ENCODE results near the gene YPEL5. TPM values are rescaled to one million over a fixed set of nuclear protein-coding genes. Genes with fewer than 3 reads are reported as not detected.

The YPEL5 gene
- polyA plus RNA-seq, 1 experiment: 112 TPM

DNA sequence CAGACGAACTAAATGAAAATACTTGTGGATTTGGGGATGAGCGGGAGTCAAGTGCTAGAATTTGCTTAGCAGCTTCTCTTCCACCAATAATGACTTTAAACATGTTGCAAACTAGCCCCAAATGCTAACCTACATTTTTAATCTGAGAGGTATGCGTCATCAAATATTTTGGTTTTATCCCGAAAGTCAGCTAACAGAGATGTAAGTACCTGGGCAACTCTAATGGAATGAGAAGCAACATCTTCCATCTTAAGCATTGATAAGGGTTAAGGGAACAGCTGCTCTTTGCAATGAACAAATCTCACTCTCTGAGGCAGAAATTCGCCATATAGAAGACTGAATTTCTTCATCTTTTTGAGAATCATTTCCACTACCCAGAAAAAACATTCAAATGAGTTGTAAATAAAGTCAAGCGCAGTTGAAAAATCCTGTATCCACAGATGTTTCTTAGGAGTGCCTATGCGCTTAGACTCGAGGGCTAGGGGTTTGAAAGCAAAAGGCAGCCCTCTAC is 926 bp upstream of the YPEL5 start:
- POLR2A ChIA-PET: interaction anchor here (0.6 to 1.8 kb wide), 6 partner anchors 19 to 301 kb away, joined by 3 to 11 read pairs (median 4); partner anchors contain the start of genes LBH and LCLAT1
- no peak for DNase-seq (ENCODE audit: low read depth, low spot score)
- TF ChIP-seq, protein P1, sequence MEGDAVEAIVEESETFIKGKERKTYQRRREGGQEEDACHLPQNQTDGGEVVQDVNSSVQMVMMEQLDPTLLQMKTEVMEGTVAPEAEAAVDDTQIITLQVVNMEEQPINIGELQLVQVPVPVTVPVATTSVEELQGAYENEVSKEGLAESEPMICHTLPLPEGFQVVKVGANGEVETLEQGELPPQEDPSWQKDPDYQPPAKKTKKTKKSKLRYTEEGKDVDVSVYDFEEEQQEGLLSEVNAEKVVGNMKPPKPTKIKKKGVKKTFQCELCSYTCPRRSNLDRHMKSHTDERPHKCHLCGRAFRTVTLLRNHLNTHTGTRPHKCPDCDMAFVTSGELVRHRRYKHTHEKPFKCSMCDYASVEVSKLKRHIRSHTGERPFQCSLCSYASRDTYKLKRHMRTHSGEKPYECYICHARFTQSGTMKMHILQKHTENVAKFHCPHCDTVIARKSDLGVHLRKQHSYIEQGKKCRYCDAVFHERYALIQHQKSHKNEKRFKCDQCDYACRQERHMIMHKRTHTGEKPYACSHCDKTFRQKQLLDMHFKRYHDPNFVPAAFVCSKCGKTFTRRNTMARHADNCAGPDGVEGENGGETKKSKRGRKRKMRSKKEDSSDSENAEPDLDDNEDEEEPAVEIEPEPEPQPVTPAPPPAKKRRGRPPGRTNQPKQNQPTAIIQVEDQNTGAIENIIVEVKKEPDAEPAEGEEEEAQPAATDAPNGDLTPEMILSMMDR (IDR thresholded peaks at IDR 0.05; ENCODE audit: low read depth, low read length): no peak
- Histone ChIP-seq H3K4me3 (ENCODE audit: low read depth, low read length) (peak overlapping the region; percentile 66), H3K27me3 (ENCODE audit: control insufficient read depth, insufficient read depth, low read length) (peaks cover 10% of the 10 kb centered on the region), H3K9me3 (ENCODE audit: control insufficient read depth, insufficient read depth, low read length) (no peaks in the 10 kb centered on the region; the same call in 1 of the 2 replicates), H3K27ac (ENCODE audit: low read depth, low read length) (peak overlapping the region; percentile 62)
- CTCF ChIA-PET: interaction anchor here (0.5 to 8.1 kb wide), 5 partner anchors 19 to 1583 kb away, joined by 3 to 82 read pairs (median 10); no protein-coding TSS in a partner anchor

DNA sequence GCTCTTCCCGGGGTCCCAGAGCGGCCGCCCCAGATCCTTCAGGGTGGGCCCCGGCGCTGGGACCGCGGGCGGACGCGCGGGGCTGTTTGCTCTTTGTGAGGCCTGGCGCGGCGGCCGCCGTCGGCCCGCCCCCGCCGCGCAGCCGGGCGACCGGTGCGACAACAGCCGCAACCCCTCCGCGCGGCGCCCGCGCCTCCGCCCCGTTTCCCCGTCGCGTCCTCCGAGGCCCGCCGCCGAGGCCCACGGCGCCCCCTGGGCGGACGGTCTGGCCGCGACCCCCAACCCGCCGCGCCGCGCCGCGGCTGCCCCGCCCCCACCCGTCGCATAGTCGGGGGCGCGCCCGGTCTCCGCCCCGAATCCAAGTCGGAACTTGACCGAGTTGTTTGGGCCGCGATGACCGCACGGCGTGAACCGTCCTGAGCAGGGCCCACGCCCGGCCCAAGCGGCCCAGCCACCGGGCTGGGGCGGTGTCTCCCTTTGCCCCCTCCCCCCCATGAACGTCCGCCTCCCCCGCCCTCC is 448 bp downstream of the YPEL5 start:
- H3K27ac ChIP-seq (ENCODE audit: low read depth, low read length): peak overlapping the region; percentile 80
- ChIA-PET POLR2A (interaction anchor here (1.0 to 1.8 kb wide), 5 partner anchors 18 to 564 kb away, joined by 3 to 11 read pairs (median 3); partner anchors contain the start of gene LCLAT1), CTCF (interaction anchor here (1.1 to 8.1 kb wide), 10 partner anchors 10 to 565 kb away, joined by 3 to 82 read pairs (median 9); no protein-coding TSS in a partner anchor)
- H3K9me3 ChIP-seq (ENCODE audit: control insufficient read depth, insufficient read depth, low read length): no peaks in the 10 kb centered on the region; the same call in 1 of the 2 replicates
- H3K27me3 ChIP-seq (ENCODE audit: control insufficient read depth, insufficient read depth, low read length): peaks cover 3% of the 10 kb centered on the region
- no peak for DNase-seq (ENCODE audit: low read depth, low spot score)
- H3K4me3 ChIP-seq (ENCODE audit: low read depth, low read length): peak overlapping the region; percentile 74
- TF ChIP-seq, protein P1 (IDR thresholded peaks at IDR 0.05; ENCODE audit: low read depth, low read length): no peak

GRCh38 chr2:30147715-30148610 is 1.2 kb downstream of the YPEL5 start:
- H3K27me3 ChIP-seq (ENCODE audit: control insufficient read depth, insufficient read depth, low read length): peaks cover 3% of the 10 kb centered on the region
- ChIA-PET POLR2A (interaction anchor here (1.0 to 1.8 kb wide), 2 partner anchors 34 to 564 kb away, joined by 3 to 9 read pairs; no protein-coding TSS in a partner anchor), CTCF (interaction anchor here (1.1 to 8.1 kb wide), 11 partner anchors 9 to 564 kb away, joined by 3 to 82 read pairs (median 8); no protein-coding TSS in a partner anchor)
- H3K4me3 ChIP-seq (ENCODE audit: low read depth, low read length): peak overlapping the region; percentile 74
- TF ChIP-seq, protein P1 (IDR thresholded peaks at IDR 0.05; ENCODE audit: low read depth, low read length): peak; percentile 25
- H3K9me3 ChIP-seq (ENCODE audit: control insufficient read depth, insufficient read depth, low read length): no peaks in the 10 kb centered on the region; the same call in 1 of the 2 replicates
- no peak overlapping the region for H3K27ac ChIP-seq (ENCODE audit: low read depth, low read length)
- DNase-seq (ENCODE audit: low read depth, low spot score): no peak

DNA sequence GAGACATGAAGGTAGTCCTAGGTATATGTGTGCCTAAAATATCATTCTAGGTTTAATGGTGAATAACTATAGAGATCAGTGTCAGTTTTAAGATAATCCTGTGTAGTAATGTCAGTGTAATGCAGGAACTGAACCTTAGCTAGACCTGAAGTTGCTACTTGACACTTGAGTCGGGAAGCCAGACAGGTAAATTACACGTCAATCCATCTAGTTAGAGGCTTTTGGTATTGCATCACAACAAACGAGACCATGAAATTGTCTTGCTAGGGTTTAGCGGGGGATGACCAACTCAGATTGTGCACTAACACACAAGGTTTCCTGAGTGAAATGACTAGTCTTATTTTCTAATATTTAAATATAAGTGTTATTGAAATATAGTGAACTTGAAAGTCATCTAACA is 2.0 kb downstream of the YPEL5 start:
- TF ChIP-seq, protein P1 (IDR thresholded peaks at IDR 0.05; ENCODE audit: low read depth, low read length): no peak
- no peak overlapping the region for H3K27ac ChIP-seq (ENCODE audit: low read depth, low read length)
- peaks cover 3% of the 10 kb centered on the region for H3K27me3 ChIP-seq (ENCODE audit: control insufficient read depth, insufficient read depth, low read length)
- H3K9me3 ChIP-seq (ENCODE audit: control insufficient read depth, insufficient read depth, low read length): no peaks in the 10 kb centered on the region; the same call in 1 of the 2 replicates
- ChIA-PET POLR2A (no interaction called here), CTCF (interaction anchor here (1.4 to 8.1 kb wide), 9 partner anchors 8 to 564 kb away, joined by 3 to 82 read pairs (median 9); no protein-coding TSS in a partner anchor)
- no peak for DNase-seq (ENCODE audit: low read depth, low spot score)
- H3K4me3 ChIP-seq (ENCODE audit: low read depth, low read length): no peak overlapping the region
